GM20431 (cell line): Measurements from ENCODE around the gene HS3ST6.
"Not testable (repeated sequence)": the region's sequence is repeated elsewhere in the genome, so short reads cannot be mapped to it uniquely, and the experiment has no call there.

Experiments used
- in situ Hi-C: fragments of 300-500 bp; cut with MseI, MboI; formaldehyde crosslinking; loops from one replicate; pipeline ENCODE4 v1.15.0; 2020; ENCODE audit warnings: low sequenced_read_pairs; ENCODE audit not compliant: unreplicated experiment

The HS3ST6 gene

GRCh38 chr16:1887711-1888354 lies 30.4 kb downstream of the HS3ST6 start:
- in situ Hi-C loops = no loop called here

- in situ Hi-C loops = no loop called here
Measured at GRCh38 chr16:1884889-1885288, 33.3 kb downstream of the HS3ST6 start.

- in situ Hi-C loops = no loop called here
Measured at GRCh38 chr16:1884155-1884760, 34.0 kb downstream of the HS3ST6 start.

- in situ Hi-C loops = not testable (repeated sequence)
Measured at GRCh38 chr16:1881172-1881571, 37.0 kb downstream of the HS3ST6 start.

- in situ Hi-C loops = no loop called here
Measured at GRCh38 chr16:1879477-1879876, 38.7 kb downstream of the HS3ST6 start.

- in situ Hi-C loops = no loop called here
Measured at GRCh38 chr16:1878256-1878655, 40.0 kb downstream of the HS3ST6 start.

- in situ Hi-C loops = no loop called here
Measured at GRCh38 chr16:1877804-1878203, 40.4 kb downstream of the HS3ST6 start.

GRCh38 chr16:1877089-1877488 lies 41.1 kb downstream of the HS3ST6 start:
- in situ Hi-C loops = no loop called here

GRCh38 chr16:1876468-1876867 lies 41.7 kb downstream of the HS3ST6 start:
- in situ Hi-C loops = no loop called here

GRCh38 chr16:1876066-1876465 lies 42.1 kb downstream of the HS3ST6 start:
- in situ Hi-C loops = not testable (repeated sequence)

- in situ Hi-C loops = no loop called here
Measured at GRCh38 chr16:1874854-1875253, 43.4 kb downstream of the HS3ST6 start.

GRCh38 chr16:1871974-1872635 lies 46.1 kb downstream of the HS3ST6 start, which contains the start of gene MEIOB:
TSS of gene MEIOB (minus strand) at chr16:1872164. CDS start at chr16:1868175, 3,989 bp downstream.
- in situ Hi-C loops = no loop called here

GRCh38 chr16:1870365-1871082 lies 47.7 kb downstream of the HS3ST6 start:
- in situ Hi-C loops = no loop called here

GRCh38 chr16:1865902-1866690 lies 52.1 kb downstream of the HS3ST6 start:
- in situ Hi-C loops = loop anchor here (10.0 kb wide), 1 partner anchor 69 kb away; no protein-coding TSS in a partner anchor

- in situ Hi-C loops = loop anchor here (10.0 kb wide), 1 partner anchor 71 kb away; no protein-coding TSS in a partner anchor
Measured at GRCh38 chr16:1863681-1864460, 54.3 kb downstream of the HS3ST6 start.

- in situ Hi-C loops = loop anchor here (10.0 kb wide), 1 partner anchor 72 kb away; no protein-coding TSS in a partner anchor
Measured at GRCh38 chr16:1862394-1862793, 55.8 kb downstream of the HS3ST6 start.

- in situ Hi-C loops = loop anchor here (10.0 kb wide), 1 partner anchor 73 kb away; no protein-coding TSS in a partner anchor
Measured at GRCh38 chr16:1861730-1862129, 56.5 kb downstream of the HS3ST6 start.
